HepG2 (cell line): ENCODE measurements around the gene CXCL10. TPM values are rescaled to one million over a fixed set of nuclear protein-coding genes. Genes with fewer than 3 reads are reported as not detected.

Experiments used
- ATAC-seq: fragments of 200-7000 bp; cut with Tn5 transposase; 3 replicates; pipeline ENCODE4 v1.9.1; 2020; ENCODE audit warnings: mild to moderate bottlenecking, moderate library complexity
- BruUV-seq: library from RNA; stranded (reverse); fragments of 400-500 nt; replicated peaks from 2 replicates; lab custom pipeline; 2021; lab: Mats Ljungman, UMichigan
- CTCF ChIA-PET: fragments of 300-600 bp; formaldehyde crosslinking; extraction: SDS; loops from one replicate; lab custom pipeline; 2021; ENCODE audit warnings: low total read pairs, inconsistent platforms, low intra/inter-chr PET ratio; lab: Yijun Ruan, JAX
- POLR2A ChIA-PET: fragments of 350-600 bp; sonication (Branson Sonifier 250); formaldehyde crosslinking; loops from one replicate; lab custom pipeline; 2020; ENCODE audit warnings: antibody characterized with exemption, inconsistent platforms; lab: Yijun Ruan, JAX
- DNase-seq: peaks from one replicate; pipeline ENCODE4 v3.0.0-alpha.2; 2015; ENCODE audit warnings: low spot score
- FAIRE-seq: peaks from 3 replicates; lab custom pipeline; 2011; peaks lifted over from hg19 to GRCh38; lab: Jason Lieb, UNC
- H2AFZ ChIP-seq: one replicate; pipeline ENCODE4 v1.6.1; 2011; ENCODE audit warnings: low read length, inconsistent platforms
- H3K27ac ChIP-seq: fragments of 300-600 bp; 3 replicates; pipeline ENCODE4 v1.8.0; 2011; ENCODE audit warnings: mixed run types, mild to moderate bottlenecking, mixed read lengths, low read length, inconsistent platforms; ENCODE audit not compliant: insufficient read depth; ENCODE audit errors: extremely low read length
- H3K27me3 ChIP-seq, 2 experiments: fragments of 200-600 bp in 1 of 2; 2 replicates in 1 of 2; 3 replicates in 1 of 2; pipeline versions ENCODE4 v1.6.0 to v1.8.0; 2011; ENCODE audit warnings: low read length in 2 of 2, mild to moderate bottlenecking in 2 of 2, moderate library complexity in 2 of 2, inconsistent platforms in 1 of 2; ENCODE audit not compliant: insufficient read depth in 2 of 2, control insufficient read depth in 1 of 2
- H3K36me3 ChIP-seq, 2 experiments: fragments of 200-600 bp in 1 of 2; replicated peaks in 1 of 2; 2 replicates in 1 of 2; 3 replicates in 1 of 2; pipeline versions ENCODE4 v1.5.1 to v1.8.0; 2011; ENCODE audit warnings: low read length in 2 of 2, inconsistent platforms in 1 of 2; ENCODE audit not compliant: insufficient read depth in 2 of 2, control insufficient read depth in 1 of 2
- H3K4me1 ChIP-seq: 2 replicates; pipeline ENCODE4 v1.5.1; 2012; ENCODE audit warnings: low read length, inconsistent platforms; ENCODE audit not compliant: insufficient read depth
- H3K4me2 ChIP-seq: 2 replicates; pipeline ENCODE4 v1.6.0; 2011; ENCODE audit warnings: low read depth, low read length, inconsistent platforms
- H3K4me3 ChIP-seq, 3 experiments: fragments of 200-600 bp in 1 of 3; sonication (generic), shearing (Covaris generic) in 1 of 3; replicated peaks in 1 of 3; 2 replicates each; pipeline ENCODE4 v1.5.1; 2011 to 2016; ENCODE audit warnings: low read length in 3 of 3, inconsistent platforms in 2 of 3, low read depth in 2 of 3, mild to moderate bottlenecking in 2 of 3, control low read depth in 1 of 3, mixed read lengths in 1 of 3; ENCODE audit not compliant: insufficient read depth in 1 of 3
- H3K79me2 ChIP-seq: one replicate; pipeline ENCODE4 v1.6.1; 2011; ENCODE audit warnings: low read length, inconsistent platforms; ENCODE audit not compliant: insufficient read depth
- H3K9ac ChIP-seq: 2 replicates; pipeline ENCODE4 v1.6.0; 2011; ENCODE audit warnings: mild to moderate bottlenecking, low read depth, low read length, inconsistent platforms; ENCODE audit not compliant: insufficient read depth
- H3K9me3 ChIP-seq: 2 replicates; pipeline ENCODE4 v1.5.1; 2012; ENCODE audit warnings: mild to moderate bottlenecking, low read length
- H4K20me1 ChIP-seq: 2 replicates; pipeline ENCODE4 v1.6.0; 2011; ENCODE audit warnings: inconsistent platforms, mild to moderate bottlenecking, low read length, moderate library complexity; ENCODE audit not compliant: insufficient read depth
- AKAP8 ChIP-seq: sonication (generic); formaldehyde crosslinking; IDR thresholded peaks from 2 replicates; pipeline ENCODE4 v1.5.1; 2020; ENCODE audit warnings: mild to moderate bottlenecking, missing genetic modification reagents
- ATF7 ChIP-seq, 2 experiments: fragments of 450-650 bp in 1 of 2; sonication (generic) in 1 of 2; formaldehyde crosslinking in 1 of 2; IDR thresholded peaks; 2 replicates each; pipeline versions ENCODE4 v1.4.0 to v1.6.1; 2016 to 2020; ENCODE audit warnings: antibody characterized with exemption in 1 of 2, mild to moderate bottlenecking in 1 of 2, missing genetic modification reagents in 1 of 2
- CBX1 ChIP-seq: IDR thresholded peaks from one replicate; pipeline ENCODE4 v1.6.1; 2016; ENCODE audit warnings: antibody characterized with exemption, low read depth
- KDM3A ChIP-seq: IDR thresholded peaks from 2 replicates; pipeline ENCODE4 v1.6.1; 2018; ENCODE audit warnings: low read depth, missing compliant biosample characterization
- MAFF ChIP-seq: IDR thresholded peaks from 2 replicates; pipeline ENCODE4 v1.6.1; 2011; ENCODE audit warnings: low read depth, low read length, improper control_type of control experiment
- MAFK ChIP-seq, 2 experiments: IDR thresholded peaks in 1 of 2; conservative IDR thresholded peaks in 1 of 2; 2 replicates each; pipeline ENCODE4 v1.6.1; 2011; ENCODE audit warnings: improper control_type of control experiment in 2 of 2, low read length in 2 of 2
- MAX ChIP-seq: IDR thresholded peaks from 2 replicates; pipeline ENCODE4 v1.6.1; 2012; ENCODE audit warnings: inconsistent platforms
- NAIF1 ChIP-seq: sonication (generic); formaldehyde crosslinking; IDR thresholded peaks from 2 replicates; pipeline ENCODE4 v1.5.0; 2020; ENCODE audit warnings: mild to moderate bottlenecking, missing genetic modification reagents, borderline replicate concordance
- PAF1 ChIP-seq: IDR thresholded peaks from 2 replicates; pipeline ENCODE4 v1.6.1; 2016; ENCODE audit warnings: missing genetic modification reagents, missing compliant biosample characterization
- PREB ChIP-seq: sonication (generic); formaldehyde crosslinking; IDR thresholded peaks from 2 replicates; pipeline ENCODE4 v1.4.0; 2020; ENCODE audit warnings: missing genetic modification reagents
- RAD21 ChIP-seq: fragments of 450-650 bp; formaldehyde crosslinking; IDR thresholded peaks from 2 replicates; pipeline ENCODE4 v1.5.0; 2020; ENCODE audit warnings: mild to moderate bottlenecking
- SMARCC2 ChIP-seq: fragments of 450-650 bp; IDR thresholded peaks from 2 replicates; pipeline ENCODE4 v1.6.1; 2017; ENCODE audit warnings: antibody characterized with exemption, mild to moderate bottlenecking
- SRSF1 ChIP-seq: fragments of 200-400 bp; formaldehyde crosslinking; optimal IDR thresholded peaks from 2 replicates; pipeline ENCODE3; 2017; ENCODE audit warnings: mild to moderate bottlenecking, low read depth, low read length, moderate library complexity
- SYNCRIP ChIP-seq: fragments of 200-400 bp; formaldehyde crosslinking; IDR thresholded peaks from 2 replicates; pipeline ENCODE4 v1.6.1; 2018; ENCODE audit warnings: mild to moderate bottlenecking, low read depth, low read length; ENCODE audit not compliant: insufficient read depth
- ZNF383 ChIP-seq: sonication (generic); formaldehyde crosslinking; IDR thresholded peaks from 2 replicates; pipeline ENCODE4 v1.4.0; 2020; ENCODE audit warnings: missing genetic modification reagents, mild to moderate bottlenecking, borderline replicate concordance
- ZNF674 ChIP-seq: sonication (generic); formaldehyde crosslinking; IDR thresholded peaks from 2 replicates; pipeline ENCODE4 v1.5.0; 2020; ENCODE audit warnings: low read depth, mild to moderate bottlenecking, missing genetic modification reagents
- in situ Hi-C: cut with HindIII; loops from 2 replicates; pipeline ENCODE4 v1.10.0; 2017; ENCODE audit warnings: low pct_unique_long_range_greater_than_20kb; ENCODE audit not compliant: extremely low pct_ligation_motif_present
- intact Hi-C: fragments of 100-400 bp; cut with micrococcal nuclease; formaldehyde crosslinking; loops from one replicate; pipeline ENCODE4 v1.10.0; 2022; ENCODE audit not compliant: unreplicated experiment
- polyA plus RNA-seq, 8 experiments: library from polyadenylated mRNA; depleted of rRNA in 3 of 8; stranded (reverse) in 7 of 8; unstranded in 1 of 8; fragments of >200 nt; fragmentation: Illumina TruSeq in 4 of 8; extraction: Trizol in 4 of 8; gene quantifications; 2 replicates each; pipeline versions ENCODE4 v1.2.1 to v1.2.3, GENCODE V29; 2011 to 2016; ENCODE audit warnings: low read depth in 4 of 8, missing spikeins in 1 of 8, mixed read lengths in 1 of 8; ENCODE audit not compliant: insufficient read depth in 1 of 8
- total RNA-seq, 5 experiments: library from RNA; depleted of rRNA; stranded (reverse); fragments of >200 nt; fragmentation: Illumina TruSeq; extraction: Trizol; gene quantifications; 2 replicates each; pipeline ENCODE4 v1.2.3, GENCODE V29; 2016; ENCODE audit warnings: low read depth in 1 of 5
- TF ChIP-seq, protein P1 (sequence below): sonication (generic); formaldehyde crosslinking; IDR thresholded peaks from 2 replicates; pipeline ENCODE4 v1.5.0; 2020; ENCODE audit warnings: mild to moderate bottlenecking, missing genetic modification reagents

CXCL10 gene
- total and polyA plus RNA-seq, 2 of the 13 experiments (the other 11 are each of a cell fraction or from before 2014, with no cell fraction given), result not detected

- TF ChIP-seq KDM3A, result no peak
- TF ChIP-seq SMARCC2, result no peak
Measured at GRCh38 chr4:75976177-75976576, 47.1 kb downstream of the CXCL10 start (continued).

- CTCF ChIA-PET, result no interaction called here
- intact Hi-C loops, result no loop called here
- no TSS peak for BruUV-seq
Measured at GRCh38 chr4:75973766-75974165, 49.5 kb downstream of the CXCL10 start.

More at GRCh38 chr4:75973766-75974165, 49.5 kb downstream of the CXCL10 start:
- in situ Hi-C loops, result no loop called here
- FAIRE-seq, result no peak
- Histone ChIP-seq H3K9ac (no peak overlapping the region), H3K4me2 (no peak overlapping the region), H3K36me3 (peaks cover 28 to 86% of the 10 kb centered on the region in 2 experiments), H3K9me3 (no peaks in the 10 kb centered on the region), H3K4me3 (no peak overlapping the region), H3K27me3 (no peaks in the 10 kb centered on the region), H4K20me1 (no peaks in the 10 kb centered on the region), H3K79me2 (no peaks in the 10 kb centered on the region), H3K4me1 (no peaks in the 10 kb centered on the region), H2AFZ (no peak overlapping the region), H3K27ac (no peak overlapping the region)
- no peak for ATAC-seq
- POLR2A ChIA-PET, result no interaction called here
- TF ChIP-seq NAIF1, result no peak
- TF ChIP-seq RAD21, result no peak
- TF ChIP-seq PAF1, result no peak
- TF ChIP-seq AKAP8 (CRISPR knock-in tag), result no peak
- peak; percentile 3 to 24; a peak in 1 of 4 replicates for TF ChIP-seq MAFK (conservative IDR thresholded peaks at IDR 0.05 in 1 of 2, IDR thresholded peaks at IDR 0.05 in 1 of 2; ENCODE audit: low read length in 2 of 2)
- 0 out of 2 replicates have a peak, but pooled peaks have one; percentile 10 for TF ChIP-seq MAFF
- TF ChIP-seq ZNF674 (CRISPR knock-in tag), result no peak
- TF ChIP-seq SRSF1, result no peak
- TF ChIP-seq SYNCRIP, result no peak
- no peak for TF ChIP-seq ATF7 (IDR thresholded peaks at IDR 0.05)
- no peak for TF ChIP-seq ATF7 (CRISPR knock-in tag; IDR thresholded peaks at IDR 0.05)
- TF ChIP-seq CBX1, result no peak
- TF ChIP-seq, protein P1, sequence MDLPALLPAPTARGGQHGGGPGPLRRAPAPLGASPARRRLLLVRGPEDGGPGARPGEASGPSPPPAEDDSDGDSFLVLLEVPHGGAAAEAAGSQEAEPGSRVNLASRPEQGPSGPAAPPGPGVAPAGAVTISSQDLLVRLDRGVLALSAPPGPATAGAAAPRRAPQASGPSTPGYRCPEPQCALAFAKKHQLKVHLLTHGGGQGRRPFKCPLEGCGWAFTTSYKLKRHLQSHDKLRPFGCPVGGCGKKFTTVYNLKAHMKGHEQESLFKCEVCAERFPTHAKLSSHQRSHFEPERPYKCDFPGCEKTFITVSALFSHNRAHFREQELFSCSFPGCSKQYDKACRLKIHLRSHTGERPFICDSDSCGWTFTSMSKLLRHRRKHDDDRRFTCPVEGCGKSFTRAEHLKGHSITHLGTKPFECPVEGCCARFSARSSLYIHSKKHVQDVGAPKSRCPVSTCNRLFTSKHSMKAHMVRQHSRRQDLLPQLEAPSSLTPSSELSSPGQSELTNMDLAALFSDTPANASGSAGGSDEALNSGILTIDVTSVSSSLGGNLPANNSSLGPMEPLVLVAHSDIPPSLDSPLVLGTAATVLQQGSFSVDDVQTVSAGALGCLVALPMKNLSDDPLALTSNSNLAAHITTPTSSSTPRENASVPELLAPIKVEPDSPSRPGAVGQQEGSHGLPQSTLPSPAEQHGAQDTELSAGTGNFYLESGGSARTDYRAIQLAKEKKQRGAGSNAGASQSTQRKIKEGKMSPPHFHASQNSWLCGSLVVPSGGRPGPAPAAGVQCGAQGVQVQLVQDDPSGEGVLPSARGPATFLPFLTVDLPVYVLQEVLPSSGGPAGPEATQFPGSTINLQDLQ, result no peak
- TF ChIP-seq ZNF383 (CRISPR knock-in tag), result no peak
- TF ChIP-seq PREB (CRISPR knock-in tag), result no peak
- no peak for TF ChIP-seq MAX
- no peak for DNase-seq
